ENCODE results near the gene BCL2L1.
A peak's percentile ranks its signal among the peaks of the same experiment; 100 is the strongest.
"Not testable (repeated sequence)": the region's sequence is repeated elsewhere in the genome, so short reads cannot be mapped to it uniquely, and the experiment has no call there.

The BCL2L1 gene

GRCh38 chr20:31669876-31670275, 52.8 kb downstream of the BCL2L1 start:
- intact Hi-C loops (cut with DNase I; ENCODE audit: low total_unique reads): loop anchor here (10.0 kb wide), 2 partner anchors 155 to 285 kb away; partner anchors contain the start of gene PDRG1
- H3K9me3 ChIP-seq: no peaks in the 10 kb centered on the region
- H3K27me3 ChIP-seq: no peaks in the 10 kb centered on the region
- DNase-seq: no peak
- H3K27ac ChIP-seq: peak overlapping the region; percentile 88 to 97
- no peak for TF ChIP-seq CTCF (IDR thresholded peaks at IDR 0.05)
- peaks cover 11 to 17% (median 13%) of the 10 kb centered on the region in 3 donors for H3K36me3 ChIP-seq
- peaks cover 6 to 100% (median 90%) of the 10 kb centered on the region in 4 donors for H3K4me1 ChIP-seq
- peak overlapping the region in 1 of 2 donors; percentile 1 for H3K4me3 ChIP-seq

- H3K4me3 ChIP-seq, H3K9me3 ChIP-seq, H3K27me3 ChIP-seq, DNase-seq: not testable (repeated sequence)
- peaks cover 6 to 100% (median 91%) of the 10 kb centered on the region in 4 donors for H3K4me1 ChIP-seq
- peak in 1 of 2 experiments; percentile 0 for TF ChIP-seq CTCF (IDR thresholded peaks at IDR 0.05)
- H3K27ac ChIP-seq: peak overlapping the region; percentile 88 to 97
- H3K36me3 ChIP-seq: peaks cover 13 to 26% (median 20%) of the 10 kb centered on the region in 3 donors
- intact Hi-C loops (cut with DNase I; ENCODE audit: low total_unique reads): loop anchor here (10.0 kb wide), 2 partner anchors 156 to 286 kb away; partner anchors contain the start of gene PDRG1
Measured at GRCh38 chr20:31668944-31669343, 53.7 kb downstream of the BCL2L1 start.

GRCh38 chr20:31667315-31668285, 55.1 kb downstream of the BCL2L1 start:
- Histone ChIP-seq H3K36me3 (peaks cover 13 to 29% (median 20%) of the 10 kb centered on the region in 3 donors), H3K27me3 (no peaks in the 10 kb centered on the region), H3K4me1 (peaks cover 6 to 94% (median 85%) of the 10 kb centered on the region in 4 donors), H3K4me3 (no peak overlapping the region), H3K27ac (peak overlapping the region; percentile 88 to 97), H3K9me3 (no peaks in the 10 kb centered on the region)
- no peak for TF ChIP-seq CTCF (IDR thresholded peaks at IDR 0.05)
- intact Hi-C loops (cut with DNase I; ENCODE audit: low total_unique reads): loop anchor here (10.0 kb wide), 2 partner anchors 157 to 287 kb away; partner anchors contain the start of gene PDRG1
- no peak for DNase-seq

GRCh38 chr20:31666258-31667042, 56.2 kb downstream of the BCL2L1 start:
- Histone ChIP-seq H3K36me3 (peaks cover 13 to 29% (median 20%) of the 10 kb centered on the region in 3 donors), H3K4me1 (peaks cover 6 to 92% (median 79%) of the 10 kb centered on the region in 4 donors), H3K9me3 (no peaks in the 10 kb centered on the region), H3K27ac (peak overlapping the region; percentile 88 to 97), H3K4me3 (no peak overlapping the region), H3K27me3 (no peaks in the 10 kb centered on the region)
- TF ChIP-seq CTCF (IDR thresholded peaks at IDR 0.05): peak in 1 of 2 experiments; percentile 39
- DNase-seq: peak; percentile 80 to 82
- intact Hi-C loops (cut with DNase I; ENCODE audit: low total_unique reads): loop anchor here (10.0 kb wide), 2 partner anchors 158 to 288 kb away; partner anchors contain the start of gene PDRG1

GRCh38 chr20:31665753-31666152, 56.9 kb downstream of the BCL2L1 start:
- no peaks in the 10 kb centered on the region for H3K27me3 ChIP-seq
- peaks cover 6 to 90% (median 74%) of the 10 kb centered on the region in 4 donors for H3K4me1 ChIP-seq
- peak overlapping the region; percentile 88 to 97 for H3K27ac ChIP-seq
- no peak for DNase-seq
- peaks cover 13 to 29% (median 20%) of the 10 kb centered on the region in 3 donors for H3K36me3 ChIP-seq
- no peak overlapping the region for H3K4me3 ChIP-seq
- intact Hi-C loops (cut with DNase I; ENCODE audit: low total_unique reads): loop anchor here (10.0 kb wide), 2 partner anchors 159 to 289 kb away; partner anchors contain the start of gene PDRG1
- H3K9me3 ChIP-seq: no peaks in the 10 kb centered on the region
- TF ChIP-seq CTCF (IDR thresholded peaks at IDR 0.05): no peak
